ENCODE measurements around the gene MRAS. TPM values are rescaled to one million over a fixed set of nuclear protein-coding genes. Genes with fewer than 3 reads are reported as not detected.

MRAS gene
- total and polyA plus RNA-seq, 2 of the 4 experiments (the other 2 are of a cell fraction) = 59.3 to 60.6 TPM

DNA sequence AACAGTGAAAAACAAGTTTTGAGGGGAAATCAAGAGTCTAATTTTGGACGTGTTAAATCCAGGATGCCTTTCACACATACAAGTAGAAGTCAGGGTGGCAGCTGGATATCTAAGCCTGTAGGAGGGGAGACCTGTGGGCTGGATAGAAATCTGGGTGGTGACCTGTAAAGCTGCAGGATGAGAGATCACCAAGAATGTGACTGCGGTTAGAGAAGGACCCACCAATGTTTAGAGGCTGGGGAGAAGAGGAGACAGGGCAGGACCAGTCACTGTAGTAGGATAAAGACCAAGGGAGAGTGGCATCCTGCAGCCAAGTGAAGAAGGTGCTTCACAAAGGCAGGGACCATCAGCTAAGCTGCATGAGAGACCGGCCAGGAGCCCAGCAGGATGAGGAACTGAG lies 36.2 kb downstream of the MRAS start:
- Histone ChIP-seq H3K18ac (ENCODE audit: low read depth, low read length) (no peak overlapping the region), H2BK20ac (ENCODE audit: low read depth, low read length) (no peak overlapping the region), H3K9me1 (ENCODE audit: insufficient read depth, low read length) (peaks cover 30% of the 10 kb centered on the region), H2AK5ac (ENCODE audit: low read depth, low read length) (no peak overlapping the region), H3K4me1 (ENCODE audit: control insufficient read depth, insufficient read depth, low read length) (peaks cover 17% of the 10 kb centered on the region), H4K91ac (ENCODE audit: insufficient read depth, low read depth, low read length) (no peak overlapping the region), H2AFZ (replicated peaks; ENCODE audit: low read length, poor library complexity) (no peak overlapping the region), H3K14ac (replicated peaks; ENCODE audit: low read depth, low read length) (no peak overlapping the region), H2BK120ac (ENCODE audit: low read depth, low read length) (no peak overlapping the region), H4K5ac (ENCODE audit: low read depth, low read length) (no peak overlapping the region), H3K4me2 (ENCODE audit: low read depth, low read length) (no peak overlapping the region), H3K27me3 (ENCODE audit: control insufficient read depth, insufficient read depth, low read length) (no peaks in the 10 kb centered on the region), H2BK15ac (ENCODE audit: low read depth, low read length) (no peak overlapping the region), H2BK5ac (ENCODE audit: low read depth, low read length, poor library complexity, severe bottlenecking) (no peak overlapping the region), H3K9ac (ENCODE audit: low read depth, low read length) (no peak overlapping the region), H3K23ac (ENCODE audit: low read depth, low read length) (no peak overlapping the region), H2AK9ac (replicated peaks; ENCODE audit: low read depth, low read length, poor library complexity) (no peak overlapping the region), H3K4ac (ENCODE audit: low read depth, low read length) (no peak overlapping the region), H4K8ac (ENCODE audit: low read depth in 2 of 2, low read length in 2 of 2) (no peak overlapping the region), H3K79me1 (ENCODE audit: low read depth in 1 of 2, low read length in 2 of 2) (peaks cover 38 to 64% of the 10 kb centered on the region in 2 experiments), H3K9me3 (ENCODE audit: control insufficient read depth, insufficient read depth, low read length) (no peaks in the 10 kb centered on the region), H3K36me3 (ENCODE audit: control insufficient read depth, insufficient read depth, low read length) (no peaks in the 10 kb centered on the region), H4K20me1 (ENCODE audit: insufficient read depth, low read length) (0 out of 2 replicates have a peak, but pooled peaks cover 3% of the 10 kb centered on the region), H3K56ac (ENCODE audit: extremely low read depth, insufficient read depth, low read length) (no peak overlapping the region), H3K27ac (ENCODE audit: insufficient read depth, low read length) (no peak overlapping the region), H3K4me3 (ENCODE audit: insufficient read depth, low read depth, low read length) (no peak overlapping the region)
- DNase-seq = no peak
- no peak for TF ChIP-seq CHD1 (IDR thresholded peaks at IDR 0.05; ENCODE audit: low read depth, low read length)
- TF ChIP-seq FOS (IDR thresholded peaks at IDR 0.05; ENCODE audit: low read depth, low read length) = no peak
- TF ChIP-seq MXI1 (IDR thresholded peaks at IDR 0.05; ENCODE audit: borderline replicate concordance, low read depth, low read length) = no peak
- TF ChIP-seq NFE2L2 (IDR thresholded peaks at IDR 0.05; ENCODE audit: low read depth, low read length) = no peak
- no peak for TF ChIP-seq RFX5 (IDR thresholded peaks at IDR 0.05; ENCODE audit: low read depth, low read length)
- TF ChIP-seq CEBPB (IDR thresholded peaks at IDR 0.05; ENCODE audit: low read depth, low read length) = no peak
- TF ChIP-seq SMC3 (IDR thresholded peaks at IDR 0.05; ENCODE audit: low read depth, low read length) = no peak
- TF ChIP-seq BHLHE40 (IDR thresholded peaks at IDR 0.05; ENCODE audit: low read depth, low read length) = no peak
- TF ChIP-seq, protein P1, sequence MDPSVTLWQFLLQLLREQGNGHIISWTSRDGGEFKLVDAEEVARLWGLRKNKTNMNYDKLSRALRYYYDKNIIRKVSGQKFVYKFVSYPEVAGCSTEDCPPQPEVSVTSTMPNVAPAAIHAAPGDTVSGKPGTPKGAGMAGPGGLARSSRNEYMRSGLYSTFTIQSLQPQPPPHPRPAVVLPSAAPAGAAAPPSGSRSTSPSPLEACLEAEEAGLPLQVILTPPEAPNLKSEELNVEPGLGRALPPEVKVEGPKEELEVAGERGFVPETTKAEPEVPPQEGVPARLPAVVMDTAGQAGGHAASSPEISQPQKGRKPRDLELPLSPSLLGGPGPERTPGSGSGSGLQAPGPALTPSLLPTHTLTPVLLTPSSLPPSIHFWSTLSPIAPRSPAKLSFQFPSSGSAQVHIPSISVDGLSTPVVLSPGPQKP (IDR thresholded peaks at IDR 0.05; ENCODE audit: borderline replicate concordance, low read depth, low read length) = no peak
- no peak for TF ChIP-seq MAFK (IDR thresholded peaks at IDR 0.05; ENCODE audit: low read depth, low read length)
- no peak for ATAC-seq (ENCODE audit: low read depth)
- ChIA-PET CTCF (no interaction called here), POLR2A (ENCODE audit: unreplicated experiment) (no interaction called here)
- no TSS peak for BruUV-seq (replicated peaks)
- in situ Hi-C loops (cut with MboI; ENCODE audit: low sequenced_read_pairs) = no loop called here
- intact Hi-C loops (cut with micrococcal nuclease) = no loop called here
- dilution Hi-C loops (cut with HindIII; ENCODE audit: low sequenced_read_pairs, unreplicated experiment) = no loop called here
- WGBS, 2 experiments (ENCODE audit: extremely low coverage in 2 of 2, insufficient read length in 1 of 2) = 100% methylated on average over 2 of the region's 3 CpGs; no CpG with 5 or more reads in 1 of the 2 experiments
